GM12874 (cell line): ENCODE results near the gene PLEKHG5.

Source experiments
- CTCF ChIP-seq: IDR thresholded peaks from 2 replicates; pipeline ENCODE4 v1.5.1; 2011; ENCODE audit warnings: low read depth, mild to moderate bottlenecking, control low read depth, low read length, moderate library complexity; ENCODE audit not compliant: insufficient read depth

Gene PLEKHG5

GRCh38 chr1:6447016-6447817, 44.2 kb downstream of the PLEKHG5 start:
- TF ChIP-seq CTCF, result no peak

GRCh38 chr1:6446665-6447015, 44.8 kb downstream of the PLEKHG5 start:
- TF ChIP-seq CTCF, result no peak

- TF ChIP-seq CTCF, result peak; percentile 67
These were observed 46.3 kb downstream of the PLEKHG5 start for GRCh38 chr1:6445062-6445763.

- no peak for TF ChIP-seq CTCF
These were observed 47.1 kb downstream of the PLEKHG5 start for GRCh38 chr1:6444377-6444776.

- no peak for TF ChIP-seq CTCF
These were observed 47.9 kb downstream of the PLEKHG5 start for GRCh38 chr1:6443339-6444115.

- TF ChIP-seq CTCF, result no peak
These were observed 49.9 kb downstream of the PLEKHG5 start for GRCh38 chr1:6441586-6441985.
